Measurements from ENCODE around the gene AGAP1. TPM values are rescaled to one million over a fixed set of nuclear protein-coding genes. Genes with fewer than 3 reads are reported as not detected.

Gene AGAP1
- polyA plus RNA-seq, 1 donor from 2014 or later, result 17.4 TPM

GRCh38 chr2:235453605-235454151 lies 40.2 kb upstream of the AGAP1 start:
- Histone ChIP-seq H3K9me2 (ENCODE audit: insufficient read depth, low read length) (no peaks in the 10 kb centered on the region), H3K4me2 (ENCODE audit: low read length) (no peak overlapping the region), H3K9ac (ENCODE audit: low read length) (no peak overlapping the region), H3K36me3 (ENCODE audit: insufficient read depth, low read length) (no peaks in the 10 kb centered on the region), H4K20me1 (ENCODE audit: insufficient read depth) (no peaks in the 10 kb centered on the region), H3F3A (ENCODE audit: insufficient read depth, low read length, poor library complexity, severe bottlenecking) (no peaks in the 10 kb centered on the region), H3K27ac (ENCODE audit: low read length) (no peak overlapping the region), H2AFZ (ENCODE audit: low read depth, low read length) (no peak overlapping the region), H3K27me3 (ENCODE audit: insufficient read depth, low read depth, low read length) (no peaks in the 10 kb centered on the region), H3K9me3 (ENCODE audit: low read length) (no peaks in the 10 kb centered on the region), H3K4me3 (ENCODE audit: low read length) (no peak overlapping the region), H3K79me2 (replicated peaks; ENCODE audit: insufficient read depth, low read length) (no peaks in the 10 kb centered on the region)
- TF ChIP-seq TAF1 (IDR thresholded peaks at IDR 0.05; ENCODE audit: low read depth), result no peak
- no peak for TF ChIP-seq EZH2 (IDR thresholded peaks at IDR 0.05; ENCODE audit: borderline replicate concordance, insufficient read depth, low read length, poor library complexity, severe bottlenecking)
- TF ChIP-seq EP300 (conservative IDR thresholded peaks at IDR 0.05; ENCODE audit: poor library complexity, severe bottlenecking), result no peak
- TF ChIP-seq SMC3 (conservative IDR thresholded peaks at IDR 0.05; ENCODE audit: poor library complexity), result no peak

- H4K20me1 ChIP-seq (ENCODE audit: insufficient read depth), result no peaks in the 10 kb centered on the region
- TF ChIP-seq EZH2 (IDR thresholded peaks at IDR 0.05; ENCODE audit: borderline replicate concordance, insufficient read depth, low read length, poor library complexity, severe bottlenecking) (no peak), TAF1 (IDR thresholded peaks at IDR 0.05; ENCODE audit: low read depth) (no peak), RAD21 (conservative IDR thresholded peaks at IDR 0.05) (no peak), POLR2AphosphoS5 (IDR thresholded peaks at IDR 0.05) (no peak), CTCF (IDR thresholded peaks at IDR 0.05; ENCODE audit: poor library complexity, severe bottlenecking) (no peak), MXI1 (conservative IDR thresholded peaks at IDR 0.05; ENCODE audit: poor library complexity, severe bottlenecking) (no peak), EP300 (conservative IDR thresholded peaks at IDR 0.05; ENCODE audit: poor library complexity, severe bottlenecking) (no peak), REST (IDR thresholded peaks at IDR 0.05; ENCODE audit: borderline replicate concordance) (no peak), SMC3 (conservative IDR thresholded peaks at IDR 0.05; ENCODE audit: poor library complexity) (no peak)
- no peaks in the 10 kb centered on the region for H3K79me2 ChIP-seq (replicated peaks; ENCODE audit: insufficient read depth, low read length)
- no peaks in the 10 kb centered on the region for H3K9me3 ChIP-seq (ENCODE audit: low read length)
- no peak overlapping the region for H3K4me2 ChIP-seq (ENCODE audit: low read length)
- no peak overlapping the region for H2AFZ ChIP-seq (ENCODE audit: low read depth, low read length)
- no peaks in the 10 kb centered on the region for H3K27me3 ChIP-seq (ENCODE audit: insufficient read depth, low read depth, low read length)
- no peaks in the 10 kb centered on the region for H3K9me2 ChIP-seq (ENCODE audit: insufficient read depth, low read length)
- no peaks in the 10 kb centered on the region for H3F3A ChIP-seq (ENCODE audit: insufficient read depth, low read length, poor library complexity, severe bottlenecking)
- H3K9ac ChIP-seq (ENCODE audit: low read length), result no peak overlapping the region
- H3K27ac ChIP-seq (ENCODE audit: low read length), result no peak overlapping the region
- H3K36me3 ChIP-seq (ENCODE audit: insufficient read depth, low read length), result no peaks in the 10 kb centered on the region
- no peak overlapping the region for H3K4me3 ChIP-seq (ENCODE audit: low read length)
Observed at GRCh38 chr2:235458839-235459273, 35.0 kb upstream of the AGAP1 start.

Data from neural cell (in vitro differentiated cells).